Upper lobe of left lung (tissue), 4 donors: ENCODE data around the gene AKR1C1.

Experiments used
- POLR2AphosphoS5 ChIP-seq, 2 donors: sonication (generic); formaldehyde crosslinking; IDR thresholded peaks; one replicate each; pipeline ENCODE4 v1.5.1; 2017; ENCODE audit warnings: antibody characterized with exemption in 2 of 2
- TF ChIP-seq, protein P1 (sequence below), 6 experiments: fragments of 450-650 bp in 4 of 6; fragments of 200-600 bp in 2 of 6; sonication (generic) in 2 of 6; IDR thresholded peaks; one replicate each; pipeline ENCODE4 v1.5.1; 2016 to 2019; ENCODE audit warnings: antibody characterized with exemption in 6 of 6

DNA sequence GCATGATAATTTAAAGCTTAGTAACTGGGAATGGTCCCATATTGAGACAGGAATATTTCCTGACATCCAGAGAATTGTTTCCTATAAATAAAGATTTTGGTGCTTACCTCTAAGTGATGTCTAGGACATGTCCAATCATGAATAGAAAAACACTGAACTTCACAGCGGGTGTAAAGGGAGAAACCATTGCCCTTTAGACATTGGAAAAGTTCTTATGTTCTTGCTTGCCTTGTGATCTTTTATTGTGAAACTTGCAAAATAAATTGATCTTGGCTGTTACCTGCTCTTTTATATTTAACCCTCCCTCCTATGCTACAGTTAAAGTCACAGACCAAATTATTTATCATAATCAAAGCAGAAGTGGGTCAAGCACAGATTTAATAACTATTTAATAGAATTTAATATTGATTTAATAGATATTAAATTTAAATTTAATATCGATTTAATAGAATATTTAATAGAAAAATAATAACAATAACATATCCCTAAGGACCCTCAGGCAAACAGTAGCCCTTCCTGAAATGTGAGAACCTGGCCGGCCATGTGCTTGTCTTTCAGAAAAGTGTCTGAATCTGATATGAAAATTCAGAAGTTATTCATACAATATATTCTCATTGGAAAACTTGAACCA lies 47.0 kb upstream of the AKR1C1 start:
- TF ChIP-seq, protein P1, sequence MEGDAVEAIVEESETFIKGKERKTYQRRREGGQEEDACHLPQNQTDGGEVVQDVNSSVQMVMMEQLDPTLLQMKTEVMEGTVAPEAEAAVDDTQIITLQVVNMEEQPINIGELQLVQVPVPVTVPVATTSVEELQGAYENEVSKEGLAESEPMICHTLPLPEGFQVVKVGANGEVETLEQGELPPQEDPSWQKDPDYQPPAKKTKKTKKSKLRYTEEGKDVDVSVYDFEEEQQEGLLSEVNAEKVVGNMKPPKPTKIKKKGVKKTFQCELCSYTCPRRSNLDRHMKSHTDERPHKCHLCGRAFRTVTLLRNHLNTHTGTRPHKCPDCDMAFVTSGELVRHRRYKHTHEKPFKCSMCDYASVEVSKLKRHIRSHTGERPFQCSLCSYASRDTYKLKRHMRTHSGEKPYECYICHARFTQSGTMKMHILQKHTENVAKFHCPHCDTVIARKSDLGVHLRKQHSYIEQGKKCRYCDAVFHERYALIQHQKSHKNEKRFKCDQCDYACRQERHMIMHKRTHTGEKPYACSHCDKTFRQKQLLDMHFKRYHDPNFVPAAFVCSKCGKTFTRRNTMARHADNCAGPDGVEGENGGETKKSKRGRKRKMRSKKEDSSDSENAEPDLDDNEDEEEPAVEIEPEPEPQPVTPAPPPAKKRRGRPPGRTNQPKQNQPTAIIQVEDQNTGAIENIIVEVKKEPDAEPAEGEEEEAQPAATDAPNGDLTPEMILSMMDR (IDR thresholded peaks at IDR 0.05), result no peak
- no peak for TF ChIP-seq POLR2AphosphoS5 (IDR thresholded peaks at IDR 0.05)
